SK-N-SH (cell line): ENCODE results near the gene CENPF. TPM values are rescaled to one million over a fixed set of nuclear protein-coding genes. Genes with fewer than 3 reads are reported as not detected.

ENCODE experiments used
- CHD2 ChIP-seq: fragments of 150-350 bp; IDR thresholded peaks from 2 replicates; pipeline ENCODE4 v1.6.1; 2018; ENCODE audit warnings: low read length; ENCODE audit not compliant: partially characterized antibody
- EZH2phosphoT487 ChIP-seq: fragments of 200-600 bp; sonication (generic); IDR thresholded peaks from 2 replicates; pipeline ENCODE4 v1.6.1; 2017; ENCODE audit warnings: low read depth, mixed run types, mild to moderate bottlenecking, antibody characterized with exemption, moderate library complexity, borderline replicate concordance
- RAD21 ChIP-seq: IDR thresholded peaks from 2 replicates; pipeline ENCODE4 v1.6.1; 2012; ENCODE audit warnings: mild to moderate bottlenecking, low read length
- RCOR1 ChIP-seq: fragments of 150-350 bp; IDR thresholded peaks from 2 replicates; pipeline ENCODE4 v1.6.1; 2017; ENCODE audit warnings: antibody characterized with exemption, low read length
- SMC3 ChIP-seq: IDR thresholded peaks from 2 replicates; pipeline ENCODE4 v1.6.1; 2012; ENCODE audit warnings: low read depth, low read length, improper control_type of control experiment
- YY1 ChIP-seq: IDR thresholded peaks from 2 replicates; pipeline ENCODE4 v1.4.0; 2012; ENCODE audit warnings: low read depth, mild to moderate bottlenecking
- polyA plus RNA-seq, 3 experiments: library from polyadenylated mRNA; depleted of rRNA; stranded (reverse); fragments of >200 nt; gene quantifications; 2 replicates each; pipeline ENCODE4 v1.2.3, GENCODE V29; 2012
- TF ChIP-seq, protein P1 (sequence below): IDR thresholded peaks from 2 replicates; pipeline ENCODE4 v1.4.0; 2012; ENCODE audit warnings: low read depth, borderline replicate concordance
- TF ChIP-seq, protein P2 (sequence below): IDR thresholded peaks from 2 replicates; pipeline ENCODE4 v1.6.1; 2012; ENCODE audit warnings: mild to moderate bottlenecking, low read depth, low read length, moderate library complexity
- TF ChIP-seq, protein P3 (sequence below): IDR thresholded peaks from 2 replicates; pipeline ENCODE4 v1.4.0; 2012; ENCODE audit warnings: low read depth, borderline replicate concordance
- TF ChIP-seq, protein P4 (sequence below): IDR thresholded peaks from 2 replicates; pipeline ENCODE4 v1.4.0; 2012; ENCODE audit warnings: low read depth
- TF ChIP-seq, protein P5 (sequence below): fragments of 150-350 bp; IDR thresholded peaks from 2 replicates; pipeline ENCODE4 v1.6.1; 2016; ENCODE audit warnings: mild to moderate bottlenecking, low read depth, low read length

Gene CENPF
- polyA plus RNA-seq, 1 of the 3 experiments (the other 2 are of a cell fraction), result 14.5 TPM

DNA sequence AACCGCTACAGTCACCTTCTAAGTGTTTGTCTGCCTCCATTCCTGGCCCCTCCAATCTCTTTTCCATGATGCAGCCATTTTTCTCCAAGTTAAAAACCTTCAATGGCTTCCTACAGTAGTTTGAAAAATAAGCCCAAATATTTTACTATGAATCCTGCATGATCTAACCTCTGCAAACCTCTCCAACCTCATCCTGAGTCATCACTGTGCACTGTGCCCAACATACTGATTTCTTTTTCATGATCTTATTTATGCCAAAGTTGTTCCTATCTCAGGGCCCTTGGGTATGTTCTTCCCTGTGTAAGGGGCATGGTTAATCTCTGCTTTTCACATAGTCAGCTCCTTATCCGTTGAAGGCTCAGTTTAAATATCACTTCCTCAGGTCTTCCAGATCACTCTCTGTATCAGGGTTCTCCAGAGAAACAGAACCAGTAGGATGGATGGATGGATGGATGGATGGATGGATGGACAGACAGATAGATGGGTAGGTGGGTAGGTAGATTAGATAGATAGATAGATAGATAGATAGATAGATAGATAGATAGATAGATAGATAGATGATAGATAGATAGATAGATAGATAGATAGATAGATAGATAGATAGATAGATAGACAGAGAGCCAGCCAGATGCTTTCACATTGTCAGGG, 33.5 kb upstream of the CENPF start (continued):
- TF ChIP-seq, protein P1, sequence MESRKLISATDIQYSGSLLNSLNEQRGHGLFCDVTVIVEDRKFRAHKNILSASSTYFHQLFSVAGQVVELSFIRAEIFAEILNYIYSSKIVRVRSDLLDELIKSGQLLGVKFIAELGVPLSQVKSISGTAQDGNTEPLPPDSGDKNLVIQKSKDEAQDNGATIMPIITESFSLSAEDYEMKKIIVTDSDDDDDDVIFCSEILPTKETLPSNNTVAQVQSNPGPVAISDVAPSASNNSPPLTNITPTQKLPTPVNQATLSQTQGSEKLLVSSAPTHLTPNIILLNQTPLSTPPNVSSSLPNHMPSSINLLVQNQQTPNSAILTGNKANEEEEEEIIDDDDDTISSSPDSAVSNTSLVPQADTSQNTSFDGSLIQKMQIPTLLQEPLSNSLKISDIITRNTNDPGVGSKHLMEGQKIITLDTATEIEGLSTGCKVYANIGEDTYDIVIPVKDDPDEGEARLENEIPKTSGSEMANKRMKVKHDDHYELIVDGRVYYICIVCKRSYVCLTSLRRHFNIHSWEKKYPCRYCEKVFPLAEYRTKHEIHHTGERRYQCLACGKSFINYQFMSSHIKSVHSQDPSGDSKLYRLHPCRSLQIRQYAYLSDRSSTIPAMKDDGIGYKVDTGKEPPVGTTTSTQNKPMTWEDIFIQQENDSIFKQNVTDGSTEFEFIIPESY, result no peak
- no peak for TF ChIP-seq RAD21
- TF ChIP-seq, protein P2, sequence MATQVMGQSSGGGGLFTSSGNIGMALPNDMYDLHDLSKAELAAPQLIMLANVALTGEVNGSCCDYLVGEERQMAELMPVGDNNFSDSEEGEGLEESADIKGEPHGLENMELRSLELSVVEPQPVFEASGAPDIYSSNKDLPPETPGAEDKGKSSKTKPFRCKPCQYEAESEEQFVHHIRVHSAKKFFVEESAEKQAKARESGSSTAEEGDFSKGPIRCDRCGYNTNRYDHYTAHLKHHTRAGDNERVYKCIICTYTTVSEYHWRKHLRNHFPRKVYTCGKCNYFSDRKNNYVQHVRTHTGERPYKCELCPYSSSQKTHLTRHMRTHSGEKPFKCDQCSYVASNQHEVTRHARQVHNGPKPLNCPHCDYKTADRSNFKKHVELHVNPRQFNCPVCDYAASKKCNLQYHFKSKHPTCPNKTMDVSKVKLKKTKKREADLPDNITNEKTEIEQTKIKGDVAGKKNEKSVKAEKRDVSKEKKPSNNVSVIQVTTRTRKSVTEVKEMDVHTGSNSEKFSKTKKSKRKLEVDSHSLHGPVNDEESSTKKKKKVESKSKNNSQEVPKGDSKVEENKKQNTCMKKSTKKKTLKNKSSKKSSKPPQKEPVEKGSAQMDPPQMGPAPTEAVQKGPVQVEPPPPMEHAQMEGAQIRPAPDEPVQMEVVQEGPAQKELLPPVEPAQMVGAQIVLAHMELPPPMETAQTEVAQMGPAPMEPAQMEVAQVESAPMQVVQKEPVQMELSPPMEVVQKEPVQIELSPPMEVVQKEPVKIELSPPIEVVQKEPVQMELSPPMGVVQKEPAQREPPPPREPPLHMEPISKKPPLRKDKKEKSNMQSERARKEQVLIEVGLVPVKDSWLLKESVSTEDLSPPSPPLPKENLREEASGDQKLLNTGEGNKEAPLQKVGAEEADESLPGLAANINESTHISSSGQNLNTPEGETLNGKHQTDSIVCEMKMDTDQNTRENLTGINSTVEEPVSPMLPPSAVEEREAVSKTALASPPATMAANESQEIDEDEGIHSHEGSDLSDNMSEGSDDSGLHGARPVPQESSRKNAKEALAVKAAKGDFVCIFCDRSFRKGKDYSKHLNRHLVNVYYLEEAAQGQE, result no peak
- TF ChIP-seq, protein P3, sequence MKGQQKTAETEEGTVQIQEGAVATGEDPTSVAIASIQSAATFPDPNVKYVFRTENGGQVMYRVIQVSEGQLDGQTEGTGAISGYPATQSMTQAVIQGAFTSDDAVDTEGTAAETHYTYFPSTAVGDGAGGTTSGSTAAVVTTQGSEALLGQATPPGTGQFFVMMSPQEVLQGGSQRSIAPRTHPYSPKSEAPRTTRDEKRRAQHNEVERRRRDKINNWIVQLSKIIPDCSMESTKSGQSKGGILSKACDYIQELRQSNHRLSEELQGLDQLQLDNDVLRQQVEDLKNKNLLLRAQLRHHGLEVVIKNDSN, result no peak
- TF ChIP-seq RCOR1, result no peak
- no peak for TF ChIP-seq EZH2phosphoT487
- TF ChIP-seq, protein P4, sequence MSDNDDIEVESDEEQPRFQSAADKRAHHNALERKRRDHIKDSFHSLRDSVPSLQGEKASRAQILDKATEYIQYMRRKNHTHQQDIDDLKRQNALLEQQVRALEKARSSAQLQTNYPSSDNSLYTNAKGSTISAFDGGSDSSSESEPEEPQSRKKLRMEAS, result peak; percentile 19; the same call in 1 of the 2 replicates
- TF ChIP-seq YY1, result peak; percentile 77
- no peak for TF ChIP-seq CHD2
- TF ChIP-seq SMC3, result no peak
- TF ChIP-seq, protein P5, sequence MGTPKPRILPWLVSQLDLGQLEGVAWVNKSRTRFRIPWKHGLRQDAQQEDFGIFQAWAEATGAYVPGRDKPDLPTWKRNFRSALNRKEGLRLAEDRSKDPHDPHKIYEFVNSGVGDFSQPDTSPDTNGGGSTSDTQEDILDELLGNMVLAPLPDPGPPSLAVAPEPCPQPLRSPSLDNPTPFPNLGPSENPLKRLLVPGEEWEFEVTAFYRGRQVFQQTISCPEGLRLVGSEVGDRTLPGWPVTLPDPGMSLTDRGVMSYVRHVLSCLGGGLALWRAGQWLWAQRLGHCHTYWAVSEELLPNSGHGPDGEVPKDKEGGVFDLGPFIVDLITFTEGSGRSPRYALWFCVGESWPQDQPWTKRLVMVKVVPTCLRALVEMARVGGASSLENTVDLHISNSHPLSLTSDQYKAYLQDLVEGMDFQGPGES, result no peak
